ENCODE data around the gene USH2A. TPM values are rescaled to one million over a fixed set of nuclear protein-coding genes. Genes with fewer than 3 reads are reported as not detected.

Gene USH2A
- total RNA-seq, 6 experiments from 2014 or later = 0.19 to 1.8 (median 0.81) TPM

DNA sequence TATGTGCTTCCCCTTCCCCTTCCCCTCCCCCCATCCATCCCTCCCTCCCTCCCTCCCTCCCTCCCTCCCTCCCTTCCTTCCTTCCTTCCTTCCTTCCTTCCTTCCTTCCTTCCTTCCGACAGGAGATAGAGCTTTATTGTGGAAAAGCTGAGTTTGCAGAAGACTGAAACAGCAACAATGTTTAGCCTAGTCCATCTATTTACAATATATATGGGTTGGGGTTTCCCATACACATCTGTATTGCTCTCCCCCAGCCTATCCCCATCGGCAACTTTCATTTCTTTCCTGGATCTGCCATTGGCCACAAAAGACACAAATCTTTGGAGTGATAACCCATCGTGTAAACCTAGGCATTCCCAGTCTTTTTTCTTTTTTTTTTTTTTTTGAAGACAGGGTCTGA is 222.3 kb downstream of the USH2A start:
- no peak for DNase-seq
- ATAC-seq = no peak
- TF ChIP-seq, protein P1, sequence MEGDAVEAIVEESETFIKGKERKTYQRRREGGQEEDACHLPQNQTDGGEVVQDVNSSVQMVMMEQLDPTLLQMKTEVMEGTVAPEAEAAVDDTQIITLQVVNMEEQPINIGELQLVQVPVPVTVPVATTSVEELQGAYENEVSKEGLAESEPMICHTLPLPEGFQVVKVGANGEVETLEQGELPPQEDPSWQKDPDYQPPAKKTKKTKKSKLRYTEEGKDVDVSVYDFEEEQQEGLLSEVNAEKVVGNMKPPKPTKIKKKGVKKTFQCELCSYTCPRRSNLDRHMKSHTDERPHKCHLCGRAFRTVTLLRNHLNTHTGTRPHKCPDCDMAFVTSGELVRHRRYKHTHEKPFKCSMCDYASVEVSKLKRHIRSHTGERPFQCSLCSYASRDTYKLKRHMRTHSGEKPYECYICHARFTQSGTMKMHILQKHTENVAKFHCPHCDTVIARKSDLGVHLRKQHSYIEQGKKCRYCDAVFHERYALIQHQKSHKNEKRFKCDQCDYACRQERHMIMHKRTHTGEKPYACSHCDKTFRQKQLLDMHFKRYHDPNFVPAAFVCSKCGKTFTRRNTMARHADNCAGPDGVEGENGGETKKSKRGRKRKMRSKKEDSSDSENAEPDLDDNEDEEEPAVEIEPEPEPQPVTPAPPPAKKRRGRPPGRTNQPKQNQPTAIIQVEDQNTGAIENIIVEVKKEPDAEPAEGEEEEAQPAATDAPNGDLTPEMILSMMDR (IDR thresholded peaks at IDR 0.05) = no peak
- no peak for TF ChIP-seq POLR2A (IDR thresholded peaks at IDR 0.05)
- intact Hi-C loops (cut with DNase I) = no loop called here
- Histone ChIP-seq H3K27me3 (no peaks in the 10 kb centered on the region), H3K4me3 (no peak overlapping the region), H3K9me3 (no peaks in the 10 kb centered on the region), H3K27ac (no peak overlapping the region), H3K36me3 (no peaks in the 10 kb centered on the region), H3K4me1 (no peaks in the 10 kb centered on the region)
- 64% methylated on average over 3 of the region's 3 CpGs for WGBS (ENCODE audit: insufficient coverage, low coverage, low lambda C conversion rate, missing lambda C conversion rate)

DNA sequence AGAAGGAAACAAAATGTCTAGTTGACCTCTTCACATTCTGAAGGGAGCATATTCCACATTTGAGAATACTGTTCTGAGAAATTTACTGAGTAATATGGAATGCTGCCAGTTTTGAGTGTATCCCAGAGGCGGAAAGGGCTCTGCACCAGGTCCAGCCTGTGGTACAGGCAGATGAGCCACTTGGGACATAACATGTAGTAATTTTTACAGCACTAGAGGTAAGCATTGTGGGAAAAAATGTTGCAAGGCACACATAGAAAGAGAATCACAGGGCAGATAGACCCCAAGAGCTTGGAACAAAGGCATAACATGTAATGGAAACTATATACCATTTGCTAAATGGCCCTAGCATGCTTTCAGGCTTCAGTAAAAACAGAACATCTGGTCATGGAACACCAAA is 228.5 kb downstream of the USH2A start:
- no peak for DNase-seq
- H3K27ac ChIP-seq = no peak overlapping the region
- WGBS (ENCODE audit: insufficient coverage, low coverage, low lambda C conversion rate, missing lambda C conversion rate) = 50% methylated on average over 1 of the region's 1 CpG
- H3K36me3 ChIP-seq = no peaks in the 10 kb centered on the region
- no peak overlapping the region for H3K4me3 ChIP-seq
- TF ChIP-seq POLR2A (IDR thresholded peaks at IDR 0.05) = no peak
- TF ChIP-seq, protein P1 (IDR thresholded peaks at IDR 0.05) = no peak
- H3K4me1 ChIP-seq = no peaks in the 10 kb centered on the region
- H3K27me3 ChIP-seq = no peaks in the 10 kb centered on the region
- H3K9me3 ChIP-seq = no peaks in the 10 kb centered on the region
- intact Hi-C loops (cut with DNase I) = no loop called here
- no peak for ATAC-seq

DNA sequence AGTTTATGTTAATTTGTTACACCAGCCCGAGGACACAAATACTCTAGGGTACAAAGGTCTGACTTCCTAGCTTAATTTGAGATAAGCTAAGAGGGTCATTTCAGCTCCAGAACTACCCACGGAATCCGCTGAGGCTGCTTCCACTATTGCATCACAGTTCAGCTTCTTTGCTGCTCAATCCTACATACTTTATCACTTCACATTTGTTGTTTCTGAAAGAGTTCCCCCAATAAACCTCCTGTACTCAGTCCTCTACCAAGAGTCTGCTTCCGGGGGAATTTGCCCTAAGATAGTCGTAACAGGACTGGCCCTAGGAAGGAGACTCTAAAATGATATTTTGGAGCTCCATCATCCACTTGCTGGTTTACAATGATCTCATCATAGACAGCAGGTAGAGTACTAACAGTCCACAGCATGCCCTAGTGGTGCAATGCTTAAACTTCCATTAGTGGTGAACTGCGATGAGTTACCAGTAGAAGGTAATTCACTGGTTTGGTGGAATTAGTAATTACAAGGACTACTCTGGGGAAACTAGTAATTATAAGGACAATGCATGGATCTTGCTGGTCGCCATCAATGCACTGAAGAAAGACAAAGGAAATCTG is 229.3 kb downstream of the USH2A start:
- ATAC-seq = peak; percentile 30 to 61 (median 48)
- Histone ChIP-seq H3K27me3 (no peaks in the 10 kb centered on the region), H3K27ac (no peak overlapping the region), H3K4me3 (no peak overlapping the region), H3K9me3 (no peaks in the 10 kb centered on the region), H3K4me1 (no peaks in the 10 kb centered on the region), H3K36me3 (no peaks in the 10 kb centered on the region)
- TF ChIP-seq POLR2A (IDR thresholded peaks at IDR 0.05) = no peak
- TF ChIP-seq, protein P1 (IDR thresholded peaks at IDR 0.05) = peak in 2 of 4 donors; percentile 16 to 27
- no peak for DNase-seq
- intact Hi-C loops (cut with DNase I) = no loop called here
- 39% methylated on average over 6 of the region's 7 CpGs for WGBS (ENCODE audit: insufficient coverage, low coverage, low lambda C conversion rate, missing lambda C conversion rate)

DNA sequence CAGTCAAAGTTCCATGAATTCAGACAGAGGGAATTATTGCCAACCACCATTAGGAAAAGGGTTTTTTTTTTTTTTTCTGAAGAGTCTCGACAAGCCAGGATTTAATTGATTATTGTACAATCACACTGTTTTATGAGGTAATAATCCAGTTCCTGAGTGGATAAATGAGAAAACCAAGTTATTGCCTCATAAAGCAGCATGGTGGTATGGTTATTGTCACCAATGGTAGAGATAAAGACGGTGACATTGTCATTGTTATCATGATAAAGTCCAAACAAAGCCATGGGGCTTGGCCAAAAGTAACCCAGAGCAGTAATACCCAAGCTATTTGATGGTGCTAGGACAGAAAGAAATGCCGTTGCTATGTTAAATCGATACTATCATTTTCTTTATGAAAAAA is 232.8 kb downstream of the USH2A start:
- ATAC-seq = no peak

More for the DNA sequence above, 232.8 kb downstream of the USH2A start:
- DNase-seq = no peak
- H3K4me1 ChIP-seq = no peaks in the 10 kb centered on the region
- H3K4me3 ChIP-seq = no peak overlapping the region
- TF ChIP-seq POLR2A (IDR thresholded peaks at IDR 0.05) = no peak
- TF ChIP-seq, protein P1 (IDR thresholded peaks at IDR 0.05) = no peak
- no peaks in the 10 kb centered on the region for H3K27me3 ChIP-seq
- H3K9me3 ChIP-seq = no peaks in the 10 kb centered on the region
- intact Hi-C loops (cut with DNase I) = no loop called here
- H3K27ac ChIP-seq = no peak overlapping the region
- WGBS (ENCODE audit: insufficient coverage, low coverage, low lambda C conversion rate, missing lambda C conversion rate) = 67% methylated on average over 4 of the region's 4 CpGs
- no peaks in the 10 kb centered on the region for H3K36me3 ChIP-seq
